Cardiac ventricle fibroblast (primary cell): ENCODE results near the gene CGB3. TPM values are rescaled to one million over a fixed set of nuclear protein-coding genes. Genes with fewer than 3 reads are reported as not detected.

Experiments
- total RNA-seq: library from RNA; depleted of rRNA; stranded (reverse); fragments of >200 nt; gene quantifications from 2 replicates; pipeline ENCODE4 v1.2.3, GENCODE V29; 2015

The CGB3 gene
- total RNA-seq, result not detected in 2 replicates

GRCh38 chr19:49024233-49024632 is at the start of gene CGB3:
TSS of gene CGB3 (minus strand) at chr19:49024333. CDS start at chr19:49023971, 362 bp downstream.

GRCh38 chr19:49064768-49065611 is 40.9 kb upstream of the CGB3 start, which contains the start of gene NTF4:
TSS of gene NTF4 (minus strand) at chr19:49064818. CDS start at chr19:49061997, 2,821 bp downstream.

GRCh38 chr19:49057636-49058234 is 33.6 kb upstream of the CGB3 start, which contains the start of gene CGB7:
TSS of gene CGB7 (minus strand) at chr19:49057749. CDS start at chr19:49055375, 2,374 bp downstream.

GRCh38 chr19:49049011-49049410 is 24.9 kb upstream of the CGB3 start, which contains the start of gene CGB8:
TSS of gene CGB8 (minus strand) at chr19:49049111. CDS start at chr19:49048739, 372 bp downstream.

GRCh38 chr19:49043548-49043947 is 19.4 kb upstream of the CGB3 start, which contains the start of gene CGB5:
TSS of gene CGB5 (plus strand) at chr19:49043848. CDS start at chr19:49044210, 362 bp downstream.

GRCh38 chr19:49036815-49037214 is 12.7 kb upstream of the CGB3 start, which contains the start of gene CGB1:
TSS of gene CGB1 (minus strand) at chr19:49036895. CDS start at chr19:49036711, 184 bp downstream.

GRCh38 chr19:49031642-49032301 is 7.6 kb upstream of the CGB3 start, which contains the start of gene CGB2:
TSS of gene CGB2 (plus strand) at chr19:49031890. CDS start at chr19:49032096, 206 bp downstream.

GRCh38 chr19:49017041-49017665 is 7.0 kb downstream of the CGB3 start, which contains the start of gene LHB:
TSS of gene LHB (minus strand) at chr19:49017091. CDS start at chr19:49017081, 10 bp downstream.

GRCh38 chr19:48993175-48994034 is 30.7 kb downstream of the CGB3 start, which contains the start of the genes GYS1 and RUVBL2:
TSS of gene GYS1 (minus strand) at chr19:48993309. CDS start at chr19:48993112, 197 bp downstream.
TSS of gene RUVBL2 (plus strand) at chr19:48993887. CDS start at chr19:48993912, 25 bp downstream.

Other genes starting within 250 kb of the CGB3 start
- gene BCAT2, start 213.3 kb downstream of the CGB3 start, total RNA-seq, result 25.1 and 30.3 TPM in 2 replicates
- 3.0 TPM in 1 of 2 replicates, not detected in the other for gene HSD17B14, start 187.8 kb downstream of the CGB3 start, total RNA-seq
- gene PLEKHA4, start 155.7 kb downstream of the CGB3 start, total RNA-seq, result 47.2 and 48.1 TPM in 2 replicates
- gene PPP1R15A, start 151.9 kb downstream of the CGB3 start, total RNA-seq, result 28.2 and 33.1 TPM in 2 replicates
- not detected in 2 replicates for gene TULP2, start 125.6 kb downstream of the CGB3 start, total RNA-seq
- 544 and 558 TPM in 2 replicates for gene NUCB1, start 124.0 kb downstream of the CGB3 start, total RNA-seq
- not detected in 2 replicates for gene DHDH, start 90.6 kb downstream of the CGB3 start, total RNA-seq
- gene BAX, start 69.5 kb downstream of the CGB3 start, total RNA-seq, result 78.0 and 87.6 TPM in 2 replicates
- gene FTL, start 59.0 kb downstream of the CGB3 start, total RNA-seq, result 7,879 and 9,183 TPM in 2 replicates
- gene GYS1, start 31.0 kb downstream of the CGB3 start, total RNA-seq, result 67.8 and 76.5 TPM in 2 replicates
- 90.5 and 99.1 TPM in 2 replicates for gene RUVBL2, start 30.4 kb downstream of the CGB3 start, total RNA-seq
- not detected in 2 replicates for gene LHB, start 7.2 kb downstream of the CGB3 start, total RNA-seq
- gene CGB2, start 7.6 kb upstream of the CGB3 start, total RNA-seq, result not detected in 2 replicates
- not detected in 2 replicates for gene CGB1, start 12.6 kb upstream of the CGB3 start, total RNA-seq
- gene CGB5, start 19.5 kb upstream of the CGB3 start, total RNA-seq, result not detected in 2 replicates
- gene CGB8, start 24.8 kb upstream of the CGB3 start, total RNA-seq, result not detected in 2 replicates
- gene CGB7, start 33.4 kb upstream of the CGB3 start, total RNA-seq, result not detected in 2 replicates
- gene NTF4, start 40.5 kb upstream of the CGB3 start, total RNA-seq, result not detected in 2 replicates
- not detected in 2 replicates for gene KCNA7, start 48.4 kb upstream of the CGB3 start, total RNA-seq
- 107 and 131 TPM in 2 replicates for gene SNRNP70, start 61.1 kb upstream of the CGB3 start, total RNA-seq
- gene LIN7B, start 90.0 kb upstream of the CGB3 start, total RNA-seq, result 5.1 and 7.6 TPM in 2 replicates
- gene C19orf73, start 94.8 kb upstream of the CGB3 start, total RNA-seq, result 0.25 and 2.7 TPM in 2 replicates
- 1.9 and 3.9 TPM in 2 replicates for gene PPFIA3, start 95.2 kb upstream of the CGB3 start, total RNA-seq
- not detected in 2 replicates for gene HRC, start 131.1 kb upstream of the CGB3 start, total RNA-seq
- 11.8 and 14.5 TPM in 2 replicates for gene TRPM4, start 133.5 kb upstream of the CGB3 start, total RNA-seq